HTERT RPE-1 (cell line): ENCODE measurements around the gene STAG3.

Experiments used
- in situ Hi-C: fragments of 300-500 bp; cut with MboI; formaldehyde crosslinking; loops from 4 replicates; pipeline ENCODE4 v1.14.3; 2020; ENCODE audit warnings: low sequenced_read_pairs

STAG3 gene

DNA sequence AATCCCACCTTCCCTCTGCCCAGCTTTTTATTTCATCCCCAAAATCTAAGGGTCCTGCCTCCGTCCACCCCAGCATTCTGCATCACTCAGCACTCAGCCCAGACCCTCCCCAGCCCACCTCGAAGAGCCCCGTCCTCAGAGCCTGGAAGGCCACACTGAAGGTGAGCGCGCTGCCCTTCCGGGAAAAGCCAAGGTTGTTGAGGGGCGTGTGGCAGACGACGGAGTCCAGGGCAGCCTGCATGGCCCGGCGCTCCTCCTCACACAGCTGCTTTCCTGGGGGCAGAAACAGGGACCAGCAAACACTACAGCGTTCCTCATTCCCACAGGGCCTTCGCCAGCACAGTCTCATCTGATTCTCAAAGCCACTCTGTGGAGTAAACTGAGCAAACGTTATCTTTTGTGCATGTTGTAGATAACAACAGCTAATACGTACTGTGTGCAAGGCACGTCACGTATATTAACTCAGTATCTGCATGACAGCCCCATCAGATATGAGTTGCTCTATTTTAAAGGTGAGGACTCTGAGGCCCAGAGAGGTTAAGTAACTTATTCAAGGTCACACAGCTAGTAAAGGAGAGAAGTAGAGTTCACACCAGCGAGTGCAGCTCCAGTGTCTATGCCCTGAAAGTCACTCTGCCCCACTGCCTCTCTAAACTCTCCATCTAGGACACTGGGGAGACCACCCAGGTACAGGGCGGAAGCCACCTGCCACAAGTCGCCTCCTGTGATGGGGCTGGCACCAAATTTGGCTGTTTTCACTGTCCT is 22.0 kb upstream of the STAG3 start:
- in situ Hi-C loops, result no loop called here

DNA sequence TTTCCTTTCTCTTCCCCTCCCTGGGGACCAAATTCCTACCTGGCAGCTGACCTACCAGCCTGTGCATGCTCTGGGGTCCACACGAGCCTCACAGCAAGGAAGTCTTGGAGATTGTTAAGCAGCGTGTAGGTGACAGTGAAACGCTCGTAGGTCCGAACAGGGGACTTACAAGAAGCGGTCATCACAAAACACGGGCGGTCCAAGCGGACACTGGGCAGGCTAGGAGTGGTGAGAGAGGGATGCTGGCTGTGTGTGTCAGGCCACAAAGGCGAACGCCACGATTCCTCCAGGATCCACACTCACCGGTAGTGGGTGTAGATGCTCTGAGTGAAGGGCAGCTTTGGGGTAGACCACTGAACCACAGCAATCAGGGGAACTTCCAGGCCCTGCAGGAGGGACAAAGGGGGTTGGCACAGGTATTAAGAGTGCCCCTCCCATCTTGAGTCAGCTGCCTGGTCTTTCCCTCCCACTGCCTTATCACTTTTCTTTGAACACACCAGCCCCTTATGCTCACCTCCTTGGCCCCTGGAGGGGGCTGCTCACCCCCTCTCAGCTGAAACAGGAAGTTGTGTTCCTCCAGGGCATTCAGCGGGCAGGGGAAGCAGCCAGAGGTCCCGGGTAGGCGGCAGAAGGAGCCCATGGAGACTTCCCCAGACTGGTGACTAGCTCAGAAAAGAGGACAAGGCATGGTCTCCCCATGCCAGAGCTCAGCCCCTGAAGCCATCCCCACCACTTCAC is 21.2 kb upstream of the STAG3 start:
- in situ Hi-C loops, result no loop called here

DNA sequence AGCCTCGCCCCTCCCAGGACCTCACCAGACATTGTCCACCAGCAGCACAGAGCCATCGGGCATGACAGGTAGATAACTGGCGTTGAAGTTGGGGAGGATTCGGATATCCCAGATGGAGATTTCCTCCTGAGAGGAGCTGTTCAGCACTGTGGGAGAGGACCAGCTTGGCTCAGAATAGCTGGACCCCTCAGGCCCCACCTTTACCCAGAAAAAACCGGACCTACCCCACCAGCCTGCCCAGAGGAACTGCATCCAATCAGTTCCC is 20.7 kb upstream of the STAG3 start:
- in situ Hi-C loops, result no loop called here

DNA sequence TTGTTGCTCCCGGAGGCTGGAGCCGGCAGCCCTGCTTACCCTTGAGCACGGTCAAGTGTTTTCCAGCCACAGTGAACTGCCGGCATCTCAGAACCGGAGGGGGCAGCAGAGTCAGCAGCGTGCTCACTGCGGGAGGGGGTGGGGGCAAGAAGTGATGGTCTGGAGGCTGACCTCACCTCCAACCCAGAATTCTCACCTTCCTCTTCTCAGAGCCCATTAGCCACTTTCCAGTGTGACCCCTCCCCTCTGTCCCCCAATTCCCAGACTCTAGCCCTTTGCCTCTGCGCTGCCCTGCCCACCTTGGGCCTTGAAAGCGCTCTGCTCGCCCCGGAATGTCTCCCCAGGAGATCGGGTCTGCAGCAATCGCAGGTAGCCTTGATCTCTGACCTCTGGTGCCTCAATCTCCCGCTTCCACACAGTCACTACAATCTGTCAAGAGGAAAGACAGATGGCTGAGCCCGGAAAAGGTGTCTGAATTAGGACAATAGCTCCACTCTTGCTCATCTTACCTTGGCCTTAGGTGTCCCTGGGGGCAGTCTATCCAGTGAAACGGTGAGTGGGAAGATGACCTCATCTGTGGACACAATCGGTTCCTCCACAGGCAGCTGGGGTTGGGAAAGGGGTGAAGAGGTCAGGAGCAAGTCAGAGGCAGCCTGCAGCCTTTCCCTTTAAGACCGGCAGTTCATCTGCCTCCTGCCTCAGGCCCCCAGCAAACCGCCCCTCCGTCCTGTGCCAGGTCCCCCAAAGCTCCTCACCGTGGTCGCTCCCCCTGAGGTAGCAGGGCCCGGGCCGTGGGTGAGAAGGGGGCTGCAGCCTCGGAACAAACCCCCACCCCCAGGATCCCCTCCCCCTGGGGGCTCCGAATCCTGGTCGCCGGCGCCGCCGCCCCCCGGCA is 20.1 kb upstream of the STAG3 start:
- in situ Hi-C loops, result no loop called here

- in situ Hi-C loops, result no loop called here
These were observed 19.3 kb upstream of the STAG3 start, which contains the start of gene TRAPPC14 for GRCh38 chr7:100158229-100159098. Gene TRAPPC14, minus strand, starts transcription at chr7:100158723. Its CDS starts 224 bp downstream, at chr7:100158499.

- in situ Hi-C loops, result no loop called here
These were observed 18.6 kb upstream of the STAG3 start for GRCh38 chr7:100159099-100159623.

GRCh38 chr7:100160067-100160466 is 17.7 kb upstream of the STAG3 start:
- in situ Hi-C loops, result no loop called here

DNA sequence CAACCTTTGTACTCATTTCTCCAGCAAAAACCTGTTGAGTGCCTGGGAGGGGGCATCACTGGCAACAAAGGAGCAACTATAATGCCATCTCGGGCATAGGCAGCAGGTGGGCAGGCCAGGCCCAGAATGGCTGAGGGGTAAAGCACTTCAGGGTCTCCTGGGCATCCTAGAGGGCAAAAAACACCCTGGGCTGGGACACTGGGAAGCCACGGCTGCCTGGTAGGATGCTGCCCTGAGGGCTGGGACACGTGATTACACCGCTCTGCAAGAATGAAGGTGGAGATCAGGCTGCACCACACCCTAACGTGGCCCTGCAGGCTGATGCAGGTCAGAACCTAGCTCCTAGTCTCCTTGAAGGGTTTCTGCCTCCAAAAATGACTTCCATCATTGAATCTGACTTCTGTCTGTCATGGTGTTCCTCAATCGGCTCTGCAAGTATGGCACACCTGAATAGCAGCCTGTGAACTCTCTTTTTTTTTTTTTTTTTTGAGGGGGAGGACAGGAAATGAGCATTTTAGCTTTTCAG is 14.6 kb upstream of the STAG3 start:
- in situ Hi-C loops, result no loop called here

GRCh38 chr7:100163871-100164270 is 13.8 kb upstream of the STAG3 start:
- in situ Hi-C loops, result no loop called here

DNA sequence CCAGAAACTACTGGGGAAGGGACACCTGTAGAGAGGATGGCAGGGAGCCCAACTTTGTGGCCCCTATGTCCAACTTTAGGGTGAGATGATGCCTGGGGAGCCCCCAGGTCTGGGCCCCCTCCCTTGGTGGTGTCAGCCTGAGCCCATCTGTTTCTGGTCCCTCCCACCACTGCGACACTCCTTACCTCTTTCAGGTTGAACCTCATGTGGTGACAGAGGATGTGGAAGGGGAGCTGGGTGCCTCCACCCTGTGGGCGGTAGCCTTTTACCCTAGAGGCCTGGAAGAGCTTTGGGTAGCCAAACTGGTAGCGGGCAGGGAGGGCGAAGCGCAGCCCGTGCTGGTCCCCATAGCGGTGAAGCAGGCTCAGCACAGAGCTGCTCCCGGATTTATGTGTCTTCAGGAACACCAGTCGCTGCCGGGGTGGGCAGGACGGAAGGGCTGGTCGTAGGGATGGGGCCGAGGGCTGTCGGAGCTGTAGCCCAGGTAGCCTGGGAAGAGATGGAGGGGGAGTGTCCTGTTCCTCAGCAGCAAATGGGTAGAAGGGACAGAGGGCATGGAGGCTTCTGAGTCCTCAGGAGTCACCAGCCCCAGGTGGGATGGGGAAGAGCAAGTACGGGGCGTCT is 11.3 kb upstream of the STAG3 start:
- in situ Hi-C loops, result no loop called here

- in situ Hi-C loops, result no loop called here
These were observed 10.5 kb upstream of the STAG3 start for GRCh38 chr7:100166970-100167911.

- in situ Hi-C loops, result no loop called here
These were observed 9.8 kb upstream of the STAG3 start for GRCh38 chr7:100167912-100168323.

GRCh38 chr7:100169147-100169850 is 8.4 kb upstream of the STAG3 start:
- in situ Hi-C loops, result no loop called here

- in situ Hi-C loops, result no loop called here
These were observed 7.4 kb upstream of the STAG3 start for GRCh38 chr7:100170101-100170897.

DNA sequence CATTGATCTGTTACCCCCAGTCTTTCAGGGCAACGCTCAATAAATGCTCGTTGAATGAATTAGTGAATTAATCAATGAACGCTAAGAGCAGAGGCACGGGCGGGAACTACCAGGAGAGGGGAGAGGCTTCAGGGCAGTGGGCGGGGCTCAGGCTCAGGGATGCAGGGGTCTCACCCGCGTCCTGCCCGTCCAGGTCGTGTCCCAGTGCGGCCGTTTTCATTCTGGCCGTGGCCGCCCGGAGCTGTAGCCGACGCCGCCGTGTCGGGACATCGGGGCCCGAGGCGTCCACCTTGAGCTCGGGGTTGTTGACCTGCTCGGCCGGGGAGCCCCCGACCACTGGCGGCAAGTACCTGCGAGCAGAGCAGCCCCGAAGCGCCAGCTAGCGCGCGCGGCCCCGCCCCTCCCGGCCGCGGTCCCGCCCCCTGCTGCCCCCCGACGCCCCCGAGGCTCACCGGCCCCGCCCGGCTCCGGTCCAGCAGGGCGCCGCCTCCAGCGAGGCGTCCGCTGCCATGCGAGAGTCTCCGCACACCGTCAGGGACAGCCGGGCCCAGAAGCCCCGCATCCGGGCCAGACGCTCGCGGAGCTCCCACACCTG is 6.5 kb upstream of the STAG3 start:
- in situ Hi-C loops, result no loop called here

DNA sequence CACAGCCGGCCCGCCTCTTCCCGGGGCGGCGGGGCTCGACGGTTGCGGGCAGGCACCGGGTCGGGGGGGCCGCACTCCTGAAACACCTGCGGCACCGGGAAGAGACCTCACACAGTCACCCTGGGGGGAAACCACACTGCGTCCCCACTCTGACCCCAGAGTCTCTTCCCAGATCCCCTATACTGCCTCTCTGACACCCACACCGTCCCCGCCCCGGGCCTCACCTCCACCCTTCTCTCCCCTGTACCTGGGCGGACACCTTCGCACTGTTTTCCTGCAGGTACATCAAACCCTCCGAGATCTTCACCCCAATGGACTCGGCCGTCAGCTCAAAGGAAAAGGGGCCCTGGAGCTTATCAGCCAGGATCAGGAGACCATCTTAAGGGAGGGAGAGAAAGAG is 5.9 kb upstream of the STAG3 start:
- in situ Hi-C loops, result no loop called here
